Tibial nerve (tissue), 4 donors: ENCODE measurements around the gene RAB35. TPM values are rescaled to one million over a fixed set of nuclear protein-coding genes. Genes with fewer than 3 reads are reported as not detected.
"Not testable (repeated sequence)": the region's sequence is repeated elsewhere in the genome, so short reads cannot be mapped to it uniquely, and the experiment has no call there.

ENCODE experiments used
- DNase-seq, 2 donors: peaks; one replicate each; pipeline ENCODE4 v3.0.0-alpha.2; 2019; ENCODE audit warnings: low spot score in 2 of 2
- H3K27ac ChIP-seq, 4 donors: fragments of 200-600 bp; sonication (generic) in 3 of 4; one replicate each; pipeline ENCODE4 v1.5.1; 2017 to 2019; ENCODE audit warnings: mild to moderate bottlenecking in 1 of 4
- H3K27me3 ChIP-seq, 2 donors: fragments of 200-600 bp; sonication (generic) in 1 of 2; one replicate each; pipeline versions ENCODE4 v1.5.1 to v1.6.0; 2017 to 2019
- H3K36me3 ChIP-seq, 3 donors: fragments of 200-600 bp; sonication (generic); one replicate each; pipeline ENCODE4 v1.5.1; 2018 to 2019
- H3K4me1 ChIP-seq, 4 donors: fragments of 200-600 bp; sonication (generic) in 3 of 4; one replicate each; pipeline ENCODE4 v1.5.1; 2017 to 2019
- H3K4me3 ChIP-seq, 4 donors: fragments of 200-600 bp; sonication (generic) in 3 of 4; one replicate each; pipeline ENCODE4 v1.5.1; 2017 to 2019; ENCODE audit warnings: mild to moderate bottlenecking in 1 of 4, moderate library complexity in 1 of 4
- H3K9me3 ChIP-seq, 4 donors: fragments of 200-600 bp; sonication (generic) in 3 of 4; one replicate each; pipeline ENCODE4 v1.5.1; 2017 to 2019
- EP300 ChIP-seq, 2 donors: sonication (generic); formaldehyde crosslinking; IDR thresholded peaks; one replicate each; pipeline ENCODE4 v1.6.1; 2017; ENCODE audit warnings: antibody characterized with exemption in 2 of 2, mild to moderate bottlenecking in 1 of 2
- POLR2A ChIP-seq, 2 donors: fragments of 450-650 bp; IDR thresholded peaks; one replicate each; pipeline ENCODE4 v1.6.1; 2017; ENCODE audit warnings: antibody characterized with exemption in 2 of 2, mild to moderate bottlenecking in 2 of 2, moderate library complexity in 2 of 2
- WGBS, 2 donors: methylation state at CpG; one replicate each; pipeline ENCODE4 v1.1.5; 2018; 5-methylcytosine and 5-hydroxymethylcytosine counted together
- small RNA-seq: library from RNA; depleted of rRNA; stranded (forward); fragments of <200 nt; gene quantifications from one replicate; pipeline ENCODE3, GENCODE V24; 2016
- total RNA-seq, 4 donors: library from RNA; depleted of rRNA; stranded (reverse); fragments of >200 nt; gene quantifications; one replicate each; pipeline ENCODE4 v1.1.0, GENCODE V29; 2016
- TF ChIP-seq, protein P1 (sequence below), 5 experiments: fragments of 200-600 bp in 3 of 5; fragments of 450-650 bp in 2 of 5; sonication (generic) in 3 of 5; IDR thresholded peaks; one replicate each; pipeline ENCODE4 v1.5.1; 2016 to 2019; ENCODE audit warnings: antibody characterized with exemption in 5 of 5, mild to moderate bottlenecking in 3 of 5, moderate library complexity in 2 of 5

Gene RAB35
- total RNA-seq, 4 donors from 2014 or later: 22.8 to 30.8 (median 26.2) TPM

DNA sequence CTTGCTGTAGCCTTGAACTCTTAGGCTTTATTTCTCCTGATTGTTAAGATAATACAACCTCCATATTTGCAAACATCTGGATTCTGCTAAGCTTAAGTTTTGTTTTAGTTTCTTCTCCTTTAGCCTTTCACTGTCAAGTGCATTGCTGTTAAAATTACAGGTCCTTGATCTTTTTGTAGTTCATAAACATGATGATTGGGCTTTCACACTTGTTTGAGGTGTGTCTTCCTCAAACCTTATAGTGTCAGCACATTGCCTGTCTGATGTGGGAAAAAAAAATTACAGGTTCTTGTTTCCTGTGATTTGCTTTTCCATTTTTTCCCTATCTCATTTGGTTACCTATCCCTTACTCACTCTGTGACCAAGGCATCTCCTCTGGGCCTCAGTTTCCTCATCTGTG lies 68.3 kb downstream of the RAB35 start:
- TF ChIP-seq POLR2A (IDR thresholded peaks at IDR 0.05) (no peak), EP300 (IDR thresholded peaks at IDR 0.05) (no peak)
- TF ChIP-seq, protein P1, sequence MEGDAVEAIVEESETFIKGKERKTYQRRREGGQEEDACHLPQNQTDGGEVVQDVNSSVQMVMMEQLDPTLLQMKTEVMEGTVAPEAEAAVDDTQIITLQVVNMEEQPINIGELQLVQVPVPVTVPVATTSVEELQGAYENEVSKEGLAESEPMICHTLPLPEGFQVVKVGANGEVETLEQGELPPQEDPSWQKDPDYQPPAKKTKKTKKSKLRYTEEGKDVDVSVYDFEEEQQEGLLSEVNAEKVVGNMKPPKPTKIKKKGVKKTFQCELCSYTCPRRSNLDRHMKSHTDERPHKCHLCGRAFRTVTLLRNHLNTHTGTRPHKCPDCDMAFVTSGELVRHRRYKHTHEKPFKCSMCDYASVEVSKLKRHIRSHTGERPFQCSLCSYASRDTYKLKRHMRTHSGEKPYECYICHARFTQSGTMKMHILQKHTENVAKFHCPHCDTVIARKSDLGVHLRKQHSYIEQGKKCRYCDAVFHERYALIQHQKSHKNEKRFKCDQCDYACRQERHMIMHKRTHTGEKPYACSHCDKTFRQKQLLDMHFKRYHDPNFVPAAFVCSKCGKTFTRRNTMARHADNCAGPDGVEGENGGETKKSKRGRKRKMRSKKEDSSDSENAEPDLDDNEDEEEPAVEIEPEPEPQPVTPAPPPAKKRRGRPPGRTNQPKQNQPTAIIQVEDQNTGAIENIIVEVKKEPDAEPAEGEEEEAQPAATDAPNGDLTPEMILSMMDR (IDR thresholded peaks at IDR 0.05): no peak
- H3K4me3 ChIP-seq: no peak overlapping the region
- no peaks in the 10 kb centered on the region for H3K9me3 ChIP-seq

DNA sequence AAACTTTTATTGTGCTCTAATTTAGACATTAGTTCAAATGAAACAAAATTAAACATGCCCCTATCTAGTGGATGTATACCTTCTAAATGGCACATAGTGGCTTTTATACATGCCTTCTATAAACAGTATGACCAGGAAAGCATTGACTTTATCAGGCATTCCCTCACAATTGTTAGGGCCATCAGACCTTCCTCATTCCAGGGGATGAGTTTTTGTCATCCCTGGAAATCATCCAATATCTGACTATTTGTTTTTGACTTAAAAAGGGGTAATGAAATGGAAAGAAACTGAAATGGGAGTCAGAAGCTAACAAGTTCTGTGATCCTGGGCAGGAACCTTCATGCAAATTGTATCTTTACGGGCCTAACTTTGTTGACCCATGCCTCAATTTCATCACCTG lies 69.5 kb downstream of the RAB35 start:
- no peaks in the 10 kb centered on the region for H3K4me1 ChIP-seq
- no peaks in the 10 kb centered on the region for H3K27me3 ChIP-seq
- no peak for DNase-seq
- TF ChIP-seq, protein P1 (IDR thresholded peaks at IDR 0.05): no peak
- TF ChIP-seq POLR2A (IDR thresholded peaks at IDR 0.05) (no peak), EP300 (IDR thresholded peaks at IDR 0.05) (no peak)
- no peak overlapping the region for H3K27ac ChIP-seq
- H3K4me3 ChIP-seq: no peak overlapping the region
- H3K9me3 ChIP-seq: no peaks in the 10 kb centered on the region
- WGBS, 2 donors: 87 to 93% methylated on average over 1 of the region's 1 CpG
- no peaks in the 10 kb centered on the region for H3K36me3 ChIP-seq

More for the DNA sequence above, 68.3 kb downstream of the RAB35 start:
- no peaks in the 10 kb centered on the region for H3K4me1 ChIP-seq
- DNase-seq: no peak
- H3K36me3 ChIP-seq: no peaks in the 10 kb centered on the region
- no peaks in the 10 kb centered on the region for H3K27me3 ChIP-seq
- no peak overlapping the region for H3K27ac ChIP-seq

DNA sequence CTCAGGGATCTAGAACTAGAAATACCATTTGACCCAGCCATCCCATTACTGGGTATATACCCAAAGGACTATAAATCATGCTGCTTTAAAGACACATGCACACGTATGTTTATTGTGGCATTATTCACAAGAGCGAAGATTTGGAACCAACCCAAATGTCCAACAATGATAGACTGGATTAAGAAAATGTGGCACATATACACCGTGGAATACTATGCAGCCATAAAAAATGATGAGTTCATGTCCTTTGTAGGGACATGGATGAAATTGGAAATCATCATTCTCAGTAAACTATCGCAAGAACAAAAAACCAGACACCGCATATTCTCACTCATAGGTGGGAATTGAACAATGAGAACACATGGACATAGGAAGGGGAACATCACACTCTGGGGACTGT lies 71.2 kb downstream of the RAB35 start:
- DNase-seq, H3K9me3 ChIP-seq, H3K4me3 ChIP-seq, H3K4me1 ChIP-seq, H3K27me3 ChIP-seq, H3K27ac ChIP-seq, H3K36me3 ChIP-seq: not testable (repeated sequence)
- 74 to 92% methylated on average over 3 to 5 of the region's 5 CpGs for whole genome bisulfite sequencing, 2 donors

Small RNA genes lying within 50 kb of the gene (small RNA-seq; reads per million reads assigned to genes)
- gene AC004812.1: not detected
- gene MIR4498: not detected

Other genes starting within 250 kb of the RAB35 start
- gene CIT, start 239.4 kb downstream of the RAB35 start, total RNA-seq: 10 to 100 TPM; 22.0 to 72.1 (median 40.8) TPM
- gene BICDL1, start 127.5 kb downstream of the RAB35 start, total RNA-seq: 1 to 10 TPM in 2 of 4 donors, under 1 TPM in 1, not detected in 1; 0.66 to 1.5 (median 1.4) TPM
- gene GCN1, start 78.0 kb upstream of the RAB35 start, total RNA-seq: 100 to 1,000 TPM in 2 of 4 donors, 10 to 100 TPM in 2; 44.6 to 138 (median 106) TPM
- 1,000 to 10,000 TPM; 1,234 to 2,921 (median 1,418) TPM for gene RPLP0, start 84.4 kb upstream of the RAB35 start, total RNA-seq
- 100 to 1,000 TPM; 217 to 428 (median 330) TPM for gene PXN, start 149.0 kb upstream of the RAB35 start, total RNA-seq
- under 1 TPM; under 0.01 TPM for gene RNU4-2, start 175.2 kb upstream of the RAB35 start, total RNA-seq
- gene RNU4-1, start 176.5 kb upstream of the RAB35 start, total RNA-seq: under 1 TPM in 3 of 4 donors, not detected in 1; under 0.01 TPM
- gene SIRT4, start 185.6 kb upstream of the RAB35 start, total RNA-seq: 1 to 10 TPM in 3 of 4 donors, under 1 TPM in 1; 0.87 to 5.7 (median 1.9) TPM
- gene PLA2G1B, start 211.0 kb upstream of the RAB35 start, total RNA-seq: 10 to 100 TPM in 1 of 4 donors, not detected in 3; 11.4 TPM